ENCODE results near the gene GFPT2.

GFPT2 gene

DNA sequence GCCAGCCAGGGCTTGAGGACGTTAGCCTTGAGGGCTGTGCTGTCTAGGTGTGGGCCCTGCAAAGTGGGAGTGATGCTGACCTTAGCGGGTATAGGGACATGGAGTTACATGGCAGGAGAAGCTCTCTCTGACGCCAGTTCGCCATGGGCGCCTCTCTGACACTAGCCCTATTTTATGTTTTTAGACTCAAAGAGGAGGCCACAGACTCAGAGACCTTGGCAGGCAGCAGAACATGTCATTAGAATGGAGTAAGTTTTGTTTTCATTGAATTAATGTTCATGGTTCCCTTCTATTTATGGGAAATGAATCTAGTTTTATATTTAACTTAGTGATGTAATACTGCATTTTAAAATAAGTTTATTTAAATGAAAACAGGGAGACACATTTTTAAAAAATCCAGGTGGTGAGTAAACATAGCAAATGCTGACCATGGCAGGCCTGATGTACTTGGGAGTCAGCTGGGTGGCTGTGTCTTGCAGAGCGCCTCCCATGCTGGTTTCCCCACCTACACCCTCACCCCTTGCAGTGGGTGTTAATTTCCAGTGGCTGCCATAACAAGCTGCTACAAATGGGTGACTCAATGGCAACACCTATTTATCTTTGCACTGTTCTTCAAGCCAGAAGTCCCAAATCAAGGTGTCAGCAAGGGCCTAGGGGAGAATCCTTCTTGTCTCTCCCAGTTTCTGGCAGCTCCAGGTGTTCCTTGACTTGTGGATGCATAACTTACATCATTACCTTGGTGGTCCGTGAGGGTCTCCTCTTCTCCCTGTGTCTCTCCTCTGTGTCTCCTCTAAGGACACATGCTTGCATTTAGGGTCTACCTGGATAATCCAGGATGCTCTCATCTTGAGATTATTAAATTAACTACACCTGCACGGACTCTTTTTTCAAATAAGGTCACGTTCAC is 25.6 kb upstream of the GFPT2 start:
- DNase-seq (ENCODE audit: low read depth in 2 of 2), result no peak

DNA sequence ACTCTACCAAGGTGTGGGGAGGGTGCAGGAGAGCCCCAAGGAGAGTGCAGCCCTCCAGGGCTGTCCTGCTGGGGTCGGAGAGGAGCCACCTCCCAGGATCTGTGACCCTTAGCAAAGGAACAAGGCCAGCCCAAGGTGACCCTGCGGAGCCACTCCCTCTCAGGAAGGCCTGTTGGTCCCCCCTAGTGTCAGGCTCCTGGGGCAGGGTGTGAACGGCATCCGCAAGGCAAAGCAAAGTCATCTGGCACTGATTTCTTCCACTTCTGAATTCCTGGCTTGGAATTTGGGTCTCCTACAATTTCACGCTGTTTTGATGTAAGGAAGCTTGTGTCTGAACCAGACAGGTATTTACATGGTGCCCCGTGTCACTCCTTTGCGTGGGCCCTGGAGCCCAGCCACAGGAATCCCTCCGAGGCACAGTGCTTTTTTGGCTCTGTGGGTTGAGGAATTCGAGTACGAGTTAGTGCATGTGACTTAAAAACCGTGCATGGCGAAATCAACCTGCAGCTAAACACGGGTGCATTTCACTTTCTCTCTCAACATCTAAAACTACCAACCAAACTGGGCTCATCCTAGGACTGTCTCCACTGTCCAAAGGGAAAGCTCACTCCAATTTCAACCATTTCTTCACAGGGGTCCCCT is 24.5 kb upstream of the GFPT2 start:
- DNase-seq (ENCODE audit: low read depth in 2 of 2), result no peak

DNA sequence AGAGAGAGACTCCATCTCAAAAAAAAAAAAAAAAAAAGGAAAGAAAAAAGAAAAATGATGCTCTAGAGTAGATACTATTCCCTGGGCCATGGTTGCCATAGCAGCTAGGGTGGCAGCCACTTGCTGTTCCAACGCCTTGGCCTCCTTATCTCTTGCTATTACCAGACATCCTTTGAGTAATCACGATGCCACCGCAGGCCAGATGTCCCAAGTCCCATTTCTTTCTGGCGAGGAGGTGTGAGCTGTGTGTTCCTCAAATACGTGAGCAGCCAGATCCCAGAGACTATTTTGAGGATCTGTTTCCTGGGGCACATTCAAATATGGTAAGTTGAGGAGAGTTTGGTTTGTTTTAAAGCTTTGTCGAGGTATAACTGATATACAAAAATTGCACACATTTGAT is 23.4 kb upstream of the GFPT2 start:
- no peak for DNase-seq (ENCODE audit: low read depth in 2 of 2)

DNA sequence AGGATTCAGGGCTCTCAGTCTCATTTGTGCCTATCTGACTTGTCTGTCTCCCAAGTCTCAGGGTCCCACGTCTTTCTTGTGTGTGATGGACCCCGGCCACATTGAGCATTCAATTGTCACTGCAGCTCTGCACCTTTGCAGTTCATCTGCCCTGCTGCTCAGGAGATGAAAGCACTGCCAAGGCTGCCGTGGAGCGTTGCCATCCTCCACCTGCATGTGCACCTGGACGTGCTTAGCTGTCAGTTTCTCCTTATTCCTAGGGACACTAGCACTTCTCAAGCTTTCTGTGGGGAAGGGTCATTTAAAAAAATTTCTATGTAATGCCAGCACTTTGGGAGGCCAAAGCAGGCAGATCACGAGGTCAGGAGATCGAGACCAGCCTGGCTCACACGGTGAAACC is 22.8 kb upstream of the GFPT2 start:
- DNase-seq (ENCODE audit: low read depth in 2 of 2), result no peak

DNA sequence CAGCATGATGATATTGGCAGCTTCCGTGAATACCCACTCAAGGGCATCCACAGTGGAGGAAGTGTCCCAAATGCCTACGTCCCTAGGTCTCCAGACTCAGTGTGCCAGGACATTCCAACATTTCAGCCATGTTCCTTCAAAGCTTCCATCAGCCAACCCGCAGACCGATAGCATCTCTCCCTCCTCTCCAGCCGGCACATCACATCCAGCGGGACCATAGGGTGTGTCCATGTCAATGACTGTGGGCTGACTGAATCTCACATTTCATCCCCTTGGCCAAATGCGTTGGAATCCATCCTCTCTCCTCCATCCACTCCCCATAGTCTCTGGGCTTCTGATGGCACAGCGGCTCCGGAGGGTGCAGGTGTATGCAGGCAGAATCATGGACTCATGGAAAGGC is 22.2 kb upstream of the GFPT2 start:
- no peak for DNase-seq (ENCODE audit: low read depth in 2 of 2)

DNA sequence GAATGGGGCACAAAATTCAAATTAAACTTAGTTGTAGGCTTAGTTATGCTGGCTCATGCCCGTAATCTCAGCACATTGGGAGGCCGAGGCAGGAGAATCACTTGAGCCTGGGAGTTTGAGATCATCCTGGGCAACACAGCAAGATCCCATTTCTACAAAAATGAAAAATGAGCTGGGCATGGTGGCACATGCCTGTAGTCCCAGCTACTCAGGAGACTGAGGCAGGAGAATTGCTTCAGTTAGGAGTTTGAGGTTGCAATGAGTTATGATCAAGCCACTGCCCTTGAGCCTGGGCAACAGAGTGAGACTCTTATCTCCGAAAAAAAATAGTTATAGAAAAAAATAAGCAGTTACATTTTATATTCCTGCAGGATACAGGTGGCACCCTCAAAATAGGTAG is 20.7 kb upstream of the GFPT2 start:
- no peak for DNase-seq (ENCODE audit: low read depth in 2 of 2)

DNA sequence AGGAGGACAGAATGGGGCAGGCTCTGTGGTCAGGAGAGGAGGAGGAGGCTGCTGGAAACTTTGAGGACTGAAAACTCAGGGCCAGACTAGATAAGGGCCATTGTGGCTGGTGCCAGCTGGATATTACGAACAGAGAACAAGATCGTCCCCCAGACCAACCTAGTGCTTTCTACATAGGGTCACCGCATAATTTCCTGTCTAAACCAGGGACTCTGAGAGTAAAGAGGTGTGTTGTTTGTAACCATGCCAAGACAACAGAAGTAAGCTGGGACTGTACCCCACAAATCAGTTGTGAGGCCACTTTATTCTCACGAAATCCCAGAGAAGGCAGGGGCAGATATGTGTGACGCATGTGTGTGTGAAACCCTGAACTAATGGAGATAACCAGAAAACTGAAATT is 20.3 kb upstream of the GFPT2 start:
- no peak for DNase-seq (ENCODE audit: low read depth in 2 of 2)

DNA sequence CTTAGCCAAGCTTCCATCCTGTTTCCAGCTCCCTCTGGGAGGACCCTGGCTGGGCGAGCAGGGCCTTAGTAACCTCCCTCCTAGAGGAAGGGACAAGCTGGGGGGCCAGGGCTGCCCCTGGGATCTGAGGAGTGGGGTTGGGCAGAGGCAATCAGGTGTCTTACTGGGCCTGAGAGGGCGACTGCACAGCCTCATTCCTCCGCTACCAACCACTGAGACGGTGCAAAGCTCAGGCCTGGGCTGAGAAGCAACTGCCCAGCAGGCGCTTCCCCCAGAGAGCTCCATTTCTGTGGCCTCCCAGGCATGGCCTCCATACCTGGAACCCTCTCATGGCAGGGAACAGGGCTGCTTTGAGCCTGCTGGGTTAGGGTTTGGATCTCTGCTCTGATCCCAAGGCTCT is 18.8 kb upstream of the GFPT2 start:
- DNase-seq (ENCODE audit: low read depth in 2 of 2), result no peak

DNA sequence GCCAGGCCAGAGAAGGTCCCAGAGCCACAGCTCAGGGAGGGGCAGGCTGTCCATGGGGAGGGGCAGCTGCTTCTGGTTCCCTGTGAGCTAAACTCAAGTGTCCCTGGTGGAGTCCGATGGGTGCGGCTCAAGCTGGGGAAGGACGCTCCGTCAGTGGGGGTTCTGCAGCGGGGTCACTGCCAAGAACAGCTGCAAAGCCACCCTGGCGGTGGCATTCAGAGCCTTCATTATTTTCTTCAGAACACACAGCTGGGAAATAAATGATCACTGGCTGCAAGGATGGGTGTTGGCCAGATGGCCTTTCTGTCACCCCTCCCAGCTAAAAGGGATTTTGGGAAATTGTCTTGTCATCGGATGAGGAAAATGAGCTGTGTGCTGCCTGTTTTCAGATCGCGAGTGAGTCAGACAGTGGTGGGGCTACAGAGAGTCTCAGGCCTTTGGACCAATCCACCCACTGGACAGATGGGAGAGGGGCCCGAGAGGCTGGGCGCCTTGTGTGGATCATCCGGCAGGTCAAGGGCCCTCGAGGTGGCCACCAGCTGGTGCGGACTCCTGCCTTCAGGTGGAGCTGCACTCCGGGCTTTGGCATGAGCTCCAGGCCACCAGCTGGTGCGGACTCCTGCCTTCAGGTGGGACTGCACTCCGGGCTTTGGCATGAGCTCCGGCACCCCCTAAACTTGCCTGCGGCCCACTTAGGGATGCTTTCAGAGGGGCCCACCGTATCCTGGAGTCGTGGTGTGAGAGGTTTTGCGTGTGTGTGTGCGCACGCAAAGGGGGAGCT is 17.9 kb upstream of the GFPT2 start:
- no peak for DNase-seq (ENCODE audit: low read depth in 2 of 2)

DNA sequence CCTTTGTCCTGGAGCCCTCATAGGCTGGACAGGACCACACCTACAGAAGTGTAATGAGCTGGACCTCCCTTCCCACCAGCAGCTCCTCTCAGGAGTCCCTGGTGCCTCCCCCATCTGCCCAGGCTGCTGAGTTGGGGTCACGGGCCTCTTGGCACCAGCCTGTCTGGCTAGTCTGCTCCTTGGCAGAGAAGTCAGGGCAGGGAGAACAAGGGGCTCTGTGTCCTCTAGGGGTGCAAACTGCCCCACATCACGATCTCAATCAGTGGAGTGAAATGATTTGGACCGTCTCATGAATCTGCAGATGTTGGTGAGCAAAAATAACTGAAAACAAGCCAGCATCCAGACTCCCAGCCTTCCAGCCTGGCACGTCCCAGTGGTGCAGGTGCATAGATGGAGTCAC is 14.9 kb upstream of the GFPT2 start:
- DNase-seq (ENCODE audit: low read depth in 2 of 2), result no peak

DNA sequence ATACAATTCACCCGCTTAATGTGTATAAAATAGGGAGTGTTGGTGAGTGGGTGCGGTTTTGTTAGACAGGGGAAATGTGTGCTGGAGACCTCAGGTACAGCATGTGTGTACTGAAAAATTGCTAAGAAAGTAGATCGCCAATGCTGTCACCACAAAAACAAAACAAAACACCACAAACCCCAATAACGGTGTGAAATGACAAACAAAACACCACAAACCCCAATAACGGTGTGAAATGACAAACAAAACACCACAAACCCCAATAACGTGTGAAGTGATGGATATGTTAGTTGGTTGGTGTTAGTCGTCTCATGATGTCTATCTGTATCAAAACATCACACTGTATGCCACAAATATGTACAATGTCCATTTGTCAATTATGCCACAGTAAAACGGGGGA is 14.2 kb upstream of the GFPT2 start:
- DNase-seq (ENCODE audit: low read depth in 2 of 2), result no peak

DNA sequence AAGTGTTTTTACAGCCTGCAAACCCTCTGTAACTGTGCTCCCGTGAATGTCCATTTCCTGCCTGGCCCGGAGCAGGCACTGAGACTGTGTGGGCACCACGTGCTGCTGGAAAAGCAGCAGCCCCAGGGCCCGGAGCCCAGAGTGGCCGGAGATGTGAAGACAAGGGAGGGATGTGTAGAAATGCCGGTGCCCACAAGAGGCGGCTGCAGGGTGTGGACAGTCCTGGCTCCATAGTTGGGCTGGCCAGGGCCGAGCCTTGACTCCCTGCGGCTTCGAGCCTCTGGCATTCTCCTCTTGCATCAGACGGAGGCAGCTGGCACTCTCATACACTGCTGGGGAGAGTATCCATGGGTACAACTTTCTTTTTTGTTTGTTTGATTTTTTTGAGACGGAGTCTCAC is 13.2 kb upstream of the GFPT2 start:
- DNase-seq (ENCODE audit: low read depth in 2 of 2), result no peak

DNA sequence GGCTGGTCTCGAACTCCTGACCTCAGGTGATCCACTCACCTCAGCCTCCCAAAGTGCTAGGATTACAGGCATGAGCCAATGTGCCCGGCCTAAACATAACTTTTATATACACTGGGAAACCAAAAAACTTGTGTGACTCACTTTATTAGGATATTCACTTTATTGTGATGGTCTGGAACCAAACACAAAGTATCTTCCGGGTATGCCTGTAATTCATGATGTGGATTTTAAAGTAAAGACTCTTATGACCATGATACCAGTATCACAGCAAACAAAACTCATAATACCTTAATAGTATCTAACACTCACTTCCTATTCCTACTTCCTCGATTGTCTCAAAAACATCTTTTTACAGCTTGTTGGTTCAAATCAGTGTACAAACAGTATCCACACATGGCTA is 12.7 kb upstream of the GFPT2 start:
- no peak for DNase-seq (ENCODE audit: low read depth in 2 of 2)

DNA sequence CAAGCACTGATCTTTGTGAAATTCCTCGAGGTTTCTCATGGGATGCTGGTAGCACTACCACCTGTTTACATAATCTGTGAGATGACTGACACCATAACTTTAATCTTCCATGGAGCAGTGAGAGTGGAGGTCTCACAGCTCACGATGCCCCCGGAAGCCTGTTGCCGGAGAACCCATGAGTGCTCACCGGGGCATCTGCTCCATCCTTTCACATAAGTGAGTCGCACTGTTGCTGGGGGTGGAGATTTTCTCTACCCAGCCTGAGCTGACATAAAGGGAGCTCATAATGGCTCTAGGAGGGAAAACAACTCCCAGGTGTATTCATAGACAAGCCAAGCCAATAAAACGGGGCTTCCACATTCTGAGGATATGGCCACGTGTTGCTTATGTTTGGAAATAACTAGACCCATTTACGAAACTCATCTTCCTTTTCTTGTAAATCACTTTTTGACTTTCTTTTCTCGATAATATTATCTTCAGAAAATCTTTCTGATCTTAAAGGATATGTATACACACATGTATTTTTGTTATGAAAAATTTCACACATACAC is 11.2 kb upstream of the GFPT2 start:
- DNase-seq (ENCODE audit: low read depth in 2 of 2), result no peak

DNA sequence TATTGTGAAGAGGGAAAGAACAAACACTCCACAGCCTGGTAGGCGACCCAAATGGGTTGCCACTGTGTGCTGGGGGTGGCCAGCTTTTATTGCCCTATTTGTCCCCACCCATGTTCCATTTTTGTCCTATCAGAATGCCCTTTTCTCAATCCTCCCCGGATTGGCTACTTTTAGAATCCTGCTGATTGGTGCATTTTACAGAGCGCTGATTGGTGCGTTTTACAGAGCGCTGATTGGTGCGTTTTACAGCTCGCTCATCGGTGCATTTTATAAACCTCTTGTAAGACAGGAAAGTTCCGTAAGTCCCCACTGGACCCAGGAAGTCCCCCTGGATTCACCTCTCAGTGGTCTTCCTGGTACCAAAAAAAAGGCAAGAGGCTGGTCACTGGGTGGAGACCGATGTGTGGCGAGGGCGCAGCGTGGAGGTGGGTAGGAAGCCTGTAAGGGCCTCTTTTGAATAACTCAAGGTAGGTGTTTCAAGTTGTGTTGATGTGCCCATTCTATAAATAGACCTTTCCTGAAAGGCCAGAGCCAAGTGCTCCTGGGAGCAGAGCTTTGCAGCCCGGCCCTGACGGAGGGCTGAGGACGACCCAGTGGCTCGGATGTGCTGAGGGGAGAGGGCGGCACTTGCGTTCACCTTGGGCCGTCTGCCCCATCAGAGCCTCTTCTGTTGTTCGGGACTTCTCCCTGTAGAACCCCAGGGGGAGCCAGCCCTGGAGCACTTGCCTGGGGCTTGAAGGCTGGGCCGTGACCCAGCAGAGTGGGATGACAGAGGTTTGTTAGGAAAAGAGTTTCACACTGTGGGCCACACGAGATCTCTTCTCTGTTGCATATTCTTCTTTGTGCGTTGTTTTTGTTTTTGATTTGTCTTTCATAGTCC is 7.2 kb upstream of the GFPT2 start:
- no peak for DNase-seq (ENCODE audit: low read depth in 2 of 2)

DNA sequence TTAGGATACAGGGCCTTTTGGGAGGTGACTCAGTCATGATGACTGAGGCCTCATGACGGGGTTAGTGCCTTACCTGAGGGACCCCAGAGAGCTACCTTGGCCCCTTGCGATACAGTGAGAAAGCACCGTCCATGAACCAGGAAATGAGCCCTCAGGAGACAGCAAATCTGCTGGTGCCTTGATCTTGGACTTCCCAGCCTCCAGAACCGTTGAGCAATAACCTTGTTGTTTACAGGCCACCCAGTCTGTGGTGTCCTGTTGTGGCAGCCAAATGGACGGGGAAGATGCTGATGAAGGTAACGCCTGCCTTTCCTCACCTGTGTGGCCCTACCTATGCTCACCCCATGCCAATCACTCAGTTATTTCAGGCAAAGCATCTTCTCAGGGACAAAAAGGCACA is 5.6 kb upstream of the GFPT2 start:
- no peak for DNase-seq (ENCODE audit: low read depth in 2 of 2)

DNA sequence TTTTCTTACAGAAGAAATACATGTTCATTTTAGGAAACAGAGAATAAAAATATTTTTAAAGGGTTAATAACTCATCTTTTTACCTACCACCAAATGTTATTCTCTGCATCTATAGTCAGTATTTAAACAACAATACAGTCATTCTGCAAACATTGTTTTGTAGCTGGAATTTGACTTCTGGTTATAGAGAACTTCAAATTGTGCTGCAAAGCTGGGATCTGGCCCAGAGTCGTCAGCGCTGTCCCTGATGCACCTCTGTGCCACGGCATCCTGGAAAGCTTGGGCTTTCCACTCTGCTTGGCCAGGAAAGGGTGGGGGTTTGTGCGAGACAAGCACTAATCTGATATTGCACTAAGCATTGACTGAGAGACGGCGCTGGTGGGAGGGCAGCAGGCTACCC is 5.0 kb upstream of the GFPT2 start:
- DNase-seq (ENCODE audit: low read depth in 2 of 2), result no peak

DNA sequence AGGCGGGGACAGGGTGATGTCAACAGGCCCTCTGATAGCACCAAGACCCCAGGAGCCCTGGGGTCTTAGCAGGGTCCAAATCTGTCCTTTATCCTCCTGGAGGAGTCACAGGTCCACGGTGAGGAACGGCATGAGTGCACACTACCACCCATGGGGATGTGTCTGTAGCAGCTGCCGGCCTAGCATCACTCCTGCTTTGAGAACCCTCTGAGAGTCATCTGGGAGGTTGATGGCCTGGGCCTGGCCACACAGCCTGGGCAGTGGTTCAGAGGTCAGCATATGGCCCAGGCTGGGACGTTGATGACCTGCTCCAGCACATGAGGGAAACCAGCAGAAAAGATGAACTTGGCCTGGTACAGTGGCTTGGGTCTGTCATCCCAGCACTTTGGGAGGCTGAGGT is 1.8 kb upstream of the GFPT2 start:
- no peak for DNase-seq (ENCODE audit: low read depth in 2 of 2)

DNA sequence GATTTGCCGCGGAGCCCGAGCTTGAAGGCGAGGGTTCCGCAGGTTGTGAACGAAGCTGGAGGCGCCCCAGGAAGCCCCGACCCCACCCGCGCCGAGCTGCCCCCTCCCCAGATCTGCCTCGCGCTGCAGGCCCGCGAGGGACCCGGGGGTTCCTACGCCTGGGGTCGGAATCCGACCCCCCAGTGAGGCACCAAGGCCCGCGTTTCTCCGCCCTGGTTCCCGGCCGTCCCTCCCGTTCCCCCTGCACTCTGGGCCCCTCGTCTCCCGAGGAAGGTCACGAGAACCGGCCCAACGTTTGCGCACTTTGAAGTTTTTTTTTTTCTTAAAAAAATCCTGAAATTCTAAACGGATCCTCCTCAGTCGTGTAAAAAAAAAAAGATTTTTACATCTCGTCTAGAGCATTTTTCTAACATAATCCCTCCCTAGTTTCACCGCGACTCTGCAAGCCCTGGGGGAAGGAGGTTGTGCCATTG is 880 bp upstream of the GFPT2 start:
- no peak for DNase-seq (ENCODE audit: low read depth in 2 of 2)

DNA sequence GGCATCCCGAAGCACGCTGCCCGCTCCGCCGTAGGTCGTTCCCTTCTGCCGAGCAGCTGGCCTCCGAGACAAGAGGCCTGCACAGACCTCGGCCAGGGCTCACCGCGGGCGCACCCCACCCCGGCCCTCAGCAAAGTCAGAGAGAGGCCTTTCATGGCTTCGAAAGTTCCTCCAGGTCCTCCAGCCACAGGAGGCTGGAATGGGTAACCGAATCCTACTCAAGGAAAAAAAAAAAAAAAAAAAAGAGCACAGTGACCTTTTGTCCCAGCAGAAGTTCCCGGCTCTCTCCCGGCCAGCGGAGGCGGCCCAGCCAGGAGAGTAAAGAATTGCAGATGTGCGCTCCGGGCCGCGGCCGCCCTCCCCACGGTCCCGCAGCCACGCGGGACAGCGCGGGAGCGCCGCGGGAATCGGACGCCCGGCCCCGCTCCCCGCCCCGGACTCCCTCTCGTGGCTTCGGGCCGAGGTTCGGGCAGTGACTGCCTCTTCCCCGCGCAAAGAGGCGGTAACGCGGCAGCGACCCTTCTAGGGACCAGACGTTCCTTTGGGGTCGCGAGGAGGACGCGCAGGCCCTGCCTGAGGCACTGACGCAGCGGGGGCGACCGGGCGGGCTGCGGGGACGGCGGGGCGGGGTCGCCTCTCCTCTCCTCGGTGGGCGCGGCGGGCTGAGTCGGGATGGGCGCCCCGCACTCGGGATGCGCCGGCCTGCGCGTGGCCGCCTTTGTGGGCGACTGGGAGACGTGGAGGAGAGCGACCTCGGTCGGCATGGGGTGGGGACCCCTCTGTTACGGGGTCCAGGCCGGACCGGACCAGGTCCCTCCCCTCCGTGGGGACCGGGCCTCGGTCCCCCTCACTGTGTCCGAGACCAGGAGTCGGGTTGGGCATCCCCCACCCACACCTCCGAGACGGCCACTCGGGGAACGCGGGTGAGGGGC is 754 bp downstream of the GFPT2 start:
- DNase-seq (ENCODE audit: low read depth in 2 of 2), result no peak

Data from stimulated activated CD8-positive, alpha-beta memory T cell treated with anti-CD3 and anti-CD28 coated beads, Interleukin-2, amount 100 ng/mL, for 1 hour (primary cell).